ENCODE data around the gene CABP1. TPM values are rescaled to one million over a fixed set of nuclear protein-coding genes. Genes with fewer than 3 reads are reported as not detected.
A peak's percentile ranks its signal among the peaks of the same experiment; 100 is the strongest.

CABP1 gene
- total and polyA plus RNA-seq, 2 of the 13 experiments (the other 11 are each of a cell fraction or from before 2014, with no cell fraction given): not detected

DNA sequence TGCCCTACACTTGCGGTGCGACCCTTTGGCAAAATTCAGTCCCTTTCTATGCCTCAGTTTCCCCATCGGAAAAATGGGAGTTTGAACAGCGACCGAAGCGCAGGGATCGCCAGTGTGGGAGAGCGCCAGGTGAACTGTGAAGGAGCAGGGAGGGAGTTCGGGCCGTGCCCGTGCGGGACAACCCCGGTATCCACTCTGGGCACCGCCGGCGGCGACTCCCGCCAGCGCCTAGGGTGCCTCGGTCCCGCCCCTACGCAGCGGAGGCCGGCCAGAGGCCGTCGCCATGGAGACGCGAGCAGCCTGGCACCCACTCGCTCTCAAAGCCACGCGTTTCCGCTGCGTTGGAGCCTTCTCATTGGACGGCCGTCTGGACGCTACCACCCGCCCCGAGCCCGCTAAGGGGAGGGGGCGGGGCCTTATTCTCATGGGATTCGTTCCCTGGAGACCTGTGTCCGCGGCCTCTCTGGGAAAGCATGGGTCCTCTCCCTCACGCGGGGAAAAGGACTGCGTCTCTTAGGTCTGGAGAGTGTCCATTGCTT lies 45.8 kb downstream of the CABP1 start (continued):
- TF ChIP-seq, protein P1, sequence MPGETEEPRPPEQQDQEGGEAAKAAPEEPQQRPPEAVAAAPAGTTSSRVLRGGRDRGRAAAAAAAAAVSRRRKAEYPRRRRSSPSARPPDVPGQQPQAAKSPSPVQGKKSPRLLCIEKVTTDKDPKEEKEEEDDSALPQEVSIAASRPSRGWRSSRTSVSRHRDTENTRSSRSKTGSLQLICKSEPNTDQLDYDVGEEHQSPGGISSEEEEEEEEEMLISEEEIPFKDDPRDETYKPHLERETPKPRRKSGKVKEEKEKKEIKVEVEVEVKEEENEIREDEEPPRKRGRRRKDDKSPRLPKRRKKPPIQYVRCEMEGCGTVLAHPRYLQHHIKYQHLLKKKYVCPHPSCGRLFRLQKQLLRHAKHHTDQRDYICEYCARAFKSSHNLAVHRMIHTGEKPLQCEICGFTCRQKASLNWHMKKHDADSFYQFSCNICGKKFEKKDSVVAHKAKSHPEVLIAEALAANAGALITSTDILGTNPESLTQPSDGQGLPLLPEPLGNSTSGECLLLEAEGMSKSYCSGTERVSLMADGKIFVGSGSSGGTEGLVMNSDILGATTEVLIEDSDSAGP (CRISPR knock-in tag; IDR thresholded peaks at IDR 0.05; ENCODE audit: borderline replicate concordance): no peak
- TF ChIP-seq, protein P2, sequence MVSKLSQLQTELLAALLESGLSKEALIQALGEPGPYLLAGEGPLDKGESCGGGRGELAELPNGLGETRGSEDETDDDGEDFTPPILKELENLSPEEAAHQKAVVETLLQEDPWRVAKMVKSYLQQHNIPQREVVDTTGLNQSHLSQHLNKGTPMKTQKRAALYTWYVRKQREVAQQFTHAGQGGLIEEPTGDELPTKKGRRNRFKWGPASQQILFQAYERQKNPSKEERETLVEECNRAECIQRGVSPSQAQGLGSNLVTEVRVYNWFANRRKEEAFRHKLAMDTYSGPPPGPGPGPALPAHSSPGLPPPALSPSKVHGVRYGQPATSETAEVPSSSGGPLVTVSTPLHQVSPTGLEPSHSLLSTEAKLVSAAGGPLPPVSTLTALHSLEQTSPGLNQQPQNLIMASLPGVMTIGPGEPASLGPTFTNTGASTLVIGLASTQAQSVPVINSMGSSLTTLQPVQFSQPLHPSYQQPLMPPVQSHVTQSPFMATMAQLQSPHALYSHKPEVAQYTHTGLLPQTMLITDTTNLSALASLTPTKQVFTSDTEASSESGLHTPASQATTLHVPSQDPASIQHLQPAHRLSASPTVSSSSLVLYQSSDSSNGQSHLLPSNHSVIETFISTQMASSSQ (IDR thresholded peaks at IDR 0.05; ENCODE audit: low read depth): no peak
- TF ChIP-seq, protein P2 (CRISPR knock-in tag; IDR thresholded peaks at IDR 0.05; ENCODE audit: borderline replicate concordance): peak; percentile 26; the same call in 1 of the 2 replicates
- TF ChIP-seq ZNF883 (CRISPR knock-in tag; IDR thresholded peaks at IDR 0.05; ENCODE audit: not compliant biosample characterization) (no peak), ZNF607 (CRISPR knock-in tag; IDR thresholded peaks at IDR 0.05; ENCODE audit: borderline replicate concordance) (no peak), JUND (CRISPR knock-in tag; IDR thresholded peaks at IDR 0.05) (no peak), TEAD2 (CRISPR knock-in tag; IDR thresholded peaks at IDR 0.05) (no peak), NCOA2 (CRISPR knock-in tag; IDR thresholded peaks at IDR 0.05) (no peak), ATF7 (IDR thresholded peaks at IDR 0.05) (no peak), ATF7 (CRISPR knock-in tag; IDR thresholded peaks at IDR 0.05) (no peak), ZNF333 (CRISPR knock-in tag; IDR thresholded peaks at IDR 0.05; ENCODE audit: borderline replicate concordance) (no peak), SRF (IDR thresholded peaks at IDR 0.05; ENCODE audit: low read depth, low read length) (peak; percentile 73; the same call in 1 of the 2 replicates)
- TF ChIP-seq, protein P3, sequence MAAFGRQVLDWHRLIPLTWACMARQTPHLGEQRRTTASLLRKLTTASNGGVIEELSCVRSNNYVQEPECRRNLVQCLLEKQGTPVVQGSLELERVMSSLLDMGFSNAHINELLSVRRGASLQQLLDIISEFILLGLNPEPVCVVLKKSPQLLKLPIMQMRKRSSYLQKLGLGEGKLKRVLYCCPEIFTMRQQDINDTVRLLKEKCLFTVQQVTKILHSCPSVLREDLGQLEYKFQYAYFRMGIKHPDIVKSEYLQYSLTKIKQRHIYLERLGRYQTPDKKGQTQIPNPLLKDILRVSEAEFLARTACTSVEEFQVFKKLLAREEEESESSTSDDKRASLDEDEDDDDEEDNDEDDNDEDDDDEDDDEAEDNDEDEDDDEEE (CRISPR knock-in tag; IDR thresholded peaks at IDR 0.05): 0 out of 2 replicates have a peak, but pooled peaks have one; percentile 22
- TF ChIP-seq, protein P4, sequence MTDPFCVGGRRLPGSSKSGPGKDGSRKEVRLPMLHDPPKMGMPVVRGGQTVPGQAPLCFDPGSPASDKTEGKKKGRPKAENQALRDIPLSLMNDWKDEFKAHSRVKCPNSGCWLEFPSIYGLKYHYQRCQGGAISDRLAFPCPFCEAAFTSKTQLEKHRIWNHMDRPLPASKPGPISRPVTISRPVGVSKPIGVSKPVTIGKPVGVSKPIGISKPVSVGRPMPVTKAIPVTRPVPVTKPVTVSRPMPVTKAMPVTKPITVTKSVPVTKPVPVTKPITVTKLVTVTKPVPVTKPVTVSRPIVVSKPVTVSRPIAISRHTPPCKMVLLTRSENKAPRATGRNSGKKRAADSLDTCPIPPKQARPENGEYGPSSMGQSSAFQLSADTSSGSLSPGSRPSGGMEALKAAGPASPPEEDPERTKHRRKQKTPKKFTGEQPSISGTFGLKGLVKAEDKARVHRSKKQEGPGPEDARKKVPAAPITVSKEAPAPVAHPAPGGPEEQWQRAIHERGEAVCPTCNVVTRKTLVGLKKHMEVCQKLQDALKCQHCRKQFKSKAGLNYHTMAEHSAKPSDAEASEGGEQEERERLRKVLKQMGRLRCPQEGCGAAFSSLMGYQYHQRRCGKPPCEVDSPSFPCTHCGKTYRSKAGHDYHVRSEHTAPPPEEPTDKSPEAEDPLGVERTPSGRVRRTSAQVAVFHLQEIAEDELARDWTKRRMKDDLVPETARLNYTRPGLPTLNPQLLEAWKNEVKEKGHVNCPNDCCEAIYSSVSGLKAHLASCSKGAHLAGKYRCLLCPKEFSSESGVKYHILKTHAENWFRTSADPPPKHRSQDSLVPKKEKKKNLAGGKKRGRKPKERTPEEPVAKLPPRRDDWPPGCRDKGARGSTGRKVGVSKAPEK (CRISPR knock-in tag; IDR thresholded peaks at IDR 0.05; ENCODE audit: borderline replicate concordance): no peak
- TF ChIP-seq, protein P5, sequence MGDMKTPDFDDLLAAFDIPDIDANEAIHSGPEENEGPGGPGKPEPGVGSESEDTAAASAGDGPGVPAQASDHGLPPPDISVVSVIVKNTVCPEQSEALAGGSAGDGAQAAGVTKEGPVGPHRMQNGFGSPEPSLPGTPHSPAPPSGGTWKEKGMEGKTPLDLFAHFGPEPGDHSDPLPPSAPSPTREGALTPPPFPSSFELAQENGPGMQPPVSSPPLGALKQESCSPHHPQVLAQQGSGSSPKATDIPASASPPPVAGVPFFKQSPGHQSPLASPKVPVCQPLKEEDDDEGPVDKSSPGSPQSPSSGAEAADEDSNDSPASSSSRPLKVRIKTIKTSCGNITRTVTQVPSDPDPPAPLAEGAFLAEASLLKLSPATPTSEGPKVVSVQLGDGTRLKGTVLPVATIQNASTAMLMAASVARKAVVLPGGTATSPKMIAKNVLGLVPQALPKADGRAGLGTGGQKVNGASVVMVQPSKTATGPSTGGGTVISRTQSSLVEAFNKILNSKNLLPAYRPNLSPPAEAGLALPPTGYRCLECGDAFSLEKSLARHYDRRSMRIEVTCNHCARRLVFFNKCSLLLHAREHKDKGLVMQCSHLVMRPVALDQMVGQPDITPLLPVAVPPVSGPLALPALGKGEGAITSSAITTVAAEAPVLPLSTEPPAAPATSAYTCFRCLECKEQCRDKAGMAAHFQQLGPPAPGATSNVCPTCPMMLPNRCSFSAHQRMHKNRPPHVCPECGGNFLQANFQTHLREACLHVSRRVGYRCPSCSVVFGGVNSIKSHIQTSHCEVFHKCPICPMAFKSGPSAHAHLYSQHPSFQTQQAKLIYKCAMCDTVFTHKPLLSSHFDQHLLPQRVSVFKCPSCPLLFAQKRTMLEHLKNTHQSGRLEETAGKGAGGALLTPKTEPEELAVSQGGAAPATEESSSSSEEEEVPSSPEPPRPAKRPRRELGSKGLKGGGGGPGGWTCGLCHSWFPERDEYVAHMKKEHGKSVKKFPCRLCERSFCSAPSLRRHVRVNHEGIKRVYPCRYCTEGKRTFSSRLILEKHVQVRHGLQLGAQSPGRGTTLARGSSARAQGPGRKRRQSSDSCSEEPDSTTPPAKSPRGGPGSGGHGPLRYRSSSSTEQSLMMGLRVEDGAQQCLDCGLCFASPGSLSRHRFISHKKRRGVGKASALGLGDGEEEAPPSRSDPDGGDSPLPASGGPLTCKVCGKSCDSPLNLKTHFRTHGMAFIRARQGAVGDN (CRISPR knock-in tag; IDR thresholded peaks at IDR 0.05): no peak
